Colonic mucosa (tissue), 4 donors: ENCODE measurements around the gene SMC5. TPM values are rescaled to one million over a fixed set of nuclear protein-coding genes. Genes with fewer than 3 reads are reported as not detected.

ENCODE experiments used
- DNase-seq: peaks from one replicate; pipeline ENCODE4 v3.0.0-alpha.2; 2020
- H3K27ac ChIP-seq: fragments of 200-600 bp; one replicate; pipeline ENCODE4 v1.8.0; 2021
- H3K27me3 ChIP-seq: fragments of 200-600 bp; one replicate; pipeline ENCODE4 v1.8.0; 2021
- H3K36me3 ChIP-seq: fragments of 200-600 bp; one replicate; pipeline ENCODE4 v1.8.0; 2021
- H3K4me1 ChIP-seq: fragments of 200-600 bp; one replicate; pipeline ENCODE4 v1.8.0; 2021; ENCODE audit warnings: mild to moderate bottlenecking
- H3K4me3 ChIP-seq: fragments of 200-600 bp; one replicate; pipeline ENCODE4 v1.8.0; 2021
- H3K9ac ChIP-seq, 2 donors: one replicate each; pipeline ENCODE4 v1.7.0; 2013; ENCODE audit warnings: control low read depth in 2 of 2, low read depth in 2 of 2, low read length in 2 of 2
- H3K9me3 ChIP-seq: fragments of 200-600 bp; one replicate; pipeline ENCODE4 v1.8.0; 2021
- CTCF ChIP-seq: fragments of 200-600 bp; IDR thresholded peaks from one replicate; pipeline ENCODE4 v1.8.0; 2022; ENCODE audit warnings: antibody characterized with exemption, mild to moderate bottlenecking
- intact Hi-C: fragments of 100-400 bp; cut with DNase I; formaldehyde crosslinking; loops from one replicate; pipeline ENCODE4 v1.14.1; 2022
- total RNA-seq, 2 donors: library from RNA; stranded (reverse); fragmentation: NEBNext Ultra II Directional in 1 of 2; extraction: Animal tissue kit (Norgen Biotek cat#: 25700) in 1 of 2; gene quantifications; one replicate each; pipeline ENCODE4 v1.2.1, GENCODE V29; 2021
- donor health status: healthy.
- donor health status: DM: no; HTN: no; CAD: no.
- donor health status: DM: no; HTN: no; CAD: no.

SMC5 gene
- total RNA-seq, 2 donors from 2014 or later, result 31.4 to 35.9 TPM

GRCh38 chr9:70285981-70286598 is 27.3 kb downstream of the SMC5 start:
- no peak for TF ChIP-seq CTCF
- H3K27me3 ChIP-seq, result no peaks in the 10 kb centered on the region
- no peaks in the 10 kb centered on the region for H3K4me1 ChIP-seq
- no peak overlapping the region for H3K4me3 ChIP-seq
- no peak for DNase-seq
- no peak overlapping the region for H3K9ac ChIP-seq
- H3K27ac ChIP-seq, result no peak overlapping the region
- no peaks in the 10 kb centered on the region for H3K36me3 ChIP-seq
- intact Hi-C loops, result no loop called here
- H3K9me3 ChIP-seq, result no peaks in the 10 kb centered on the region

GRCh38 chr9:70290626-70291025 is 31.8 kb downstream of the SMC5 start:
- Histone ChIP-seq H3K4me1 (no peaks in the 10 kb centered on the region), H3K27me3 (no peaks in the 10 kb centered on the region), H3K36me3 (no peaks in the 10 kb centered on the region), H3K27ac (no peak overlapping the region), H3K9me3 (no peaks in the 10 kb centered on the region), H3K9ac (no peak overlapping the region), H3K4me3 (no peak overlapping the region)
- intact Hi-C loops, result no loop called here
- TF ChIP-seq CTCF, result no peak
- no peak for DNase-seq

GRCh38 chr9:70291446-70291845 is 32.7 kb downstream of the SMC5 start:
- Histone ChIP-seq H3K27ac (no peak overlapping the region), H3K9ac (no peak overlapping the region), H3K4me3 (no peak overlapping the region), H3K4me1 (no peaks in the 10 kb centered on the region), H3K36me3 (no peaks in the 10 kb centered on the region), H3K27me3 (no peaks in the 10 kb centered on the region), H3K9me3 (no peaks in the 10 kb centered on the region)
- DNase-seq, result no peak
- intact Hi-C loops, result no loop called here
- no peak for TF ChIP-seq CTCF

- intact Hi-C loops, result no loop called here
- Histone ChIP-seq H3K9me3 (no peaks in the 10 kb centered on the region), H3K4me1 (no peaks in the 10 kb centered on the region), H3K9ac (no peak overlapping the region), H3K4me3 (no peak overlapping the region), H3K36me3 (no peaks in the 10 kb centered on the region), H3K27ac (no peak overlapping the region), H3K27me3 (no peaks in the 10 kb centered on the region)
- no peak for TF ChIP-seq CTCF
- no peak for DNase-seq
Observed at GRCh38 chr9:70292253-70292652, 33.5 kb downstream of the SMC5 start.

- intact Hi-C loops, result no loop called here
- no peak overlapping the region for H3K27ac ChIP-seq
- H3K27me3 ChIP-seq, result no peaks in the 10 kb centered on the region
- no peaks in the 10 kb centered on the region for H3K36me3 ChIP-seq
- DNase-seq, result no peak
- H3K9me3 ChIP-seq, result no peaks in the 10 kb centered on the region
- H3K4me1 ChIP-seq, result no peaks in the 10 kb centered on the region
- no peak overlapping the region for H3K4me3 ChIP-seq
- H3K9ac ChIP-seq, result no peak overlapping the region
- no peak for TF ChIP-seq CTCF
Observed at GRCh38 chr9:70293214-70293613, 34.4 kb downstream of the SMC5 start.
